ENCODE measurements around the gene COX17. TPM values are rescaled to one million over a fixed set of nuclear protein-coding genes. Genes with fewer than 3 reads are reported as not detected.

The COX17 gene
- total RNA-seq, 1 donor from 2014 or later: 22.8 TPM

DNA sequence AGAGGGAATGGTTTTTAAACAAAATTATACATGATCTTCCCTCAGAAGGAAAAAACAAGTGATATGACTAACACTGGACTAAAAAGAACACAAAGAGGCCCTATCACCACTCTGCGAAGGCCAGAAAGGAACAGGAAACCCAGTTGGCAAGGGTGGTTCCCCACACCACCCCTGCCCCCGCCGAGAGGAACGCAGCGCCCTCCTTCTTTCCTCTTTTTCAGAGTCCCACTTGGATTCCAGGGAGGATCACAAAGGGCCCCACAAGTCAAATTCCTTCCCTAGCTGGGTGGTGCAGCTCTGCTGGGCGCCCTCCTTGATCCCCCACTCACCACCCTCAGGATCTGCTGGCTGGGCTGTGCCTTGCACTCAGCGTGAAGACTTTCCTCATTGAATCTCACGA, 49.7 kb downstream of the COX17 start:
- no peaks in the 10 kb centered on the region for H3K36me3 Mint-ChIP-seq (ENCODE audit: low read depth, unreplicated experiment)

DNA sequence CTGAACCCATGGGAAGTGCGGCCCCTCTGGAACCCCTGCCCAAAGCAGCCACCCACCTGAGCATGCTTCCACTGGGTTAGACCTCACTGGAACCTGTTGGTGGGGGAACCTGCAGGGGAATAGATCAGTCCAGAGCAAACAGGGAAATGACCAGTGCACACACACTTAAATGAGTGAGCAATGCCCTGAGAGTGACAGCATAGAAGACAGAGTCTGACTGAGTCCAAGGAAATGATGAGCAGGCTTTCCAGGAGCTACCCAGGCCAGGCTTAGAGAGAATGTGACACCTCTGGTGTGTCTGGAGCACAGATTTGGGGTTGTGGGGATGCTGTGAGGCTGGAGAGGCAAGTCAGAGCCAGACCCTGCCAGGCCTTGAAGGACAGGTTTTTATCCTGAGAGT, 51.0 kb downstream of the COX17 start:
- H3K4me1 ChIP-seq (ENCODE audit: insufficient read depth, low read length): peaks cover 10% of the 10 kb centered on the region
- Mint-ChIP-seq H3K27ac (ENCODE audit: unreplicated experiment) (no peak overlapping the region), H3K36me3 (ENCODE audit: low read depth, unreplicated experiment) (no peaks in the 10 kb centered on the region), H3K9me3 (ENCODE audit: unreplicated experiment) (no peaks in the 10 kb centered on the region), H3K4me1 (ENCODE audit: low read depth, unreplicated experiment) (peaks cover 27% of the 10 kb centered on the region), H3K27me3 (ENCODE audit: low read depth, unreplicated experiment) (peaks cover 10% of the 10 kb centered on the region), H3K4me3 (ENCODE audit: unreplicated experiment) (no peak overlapping the region)
- H3K36me3 ChIP-seq (ENCODE audit: insufficient read depth, low read length): no peaks in the 10 kb centered on the region
- no peak overlapping the region for H3K27ac ChIP-seq (ENCODE audit: low read depth, low read length)
- H4K20me1 ChIP-seq (ENCODE audit: insufficient read depth, low read length): no peaks in the 10 kb centered on the region
- no peak for DNase-seq (ENCODE audit: low read depth)
- H3K27me3 ChIP-seq (ENCODE audit: insufficient read depth, low read length): no peaks in the 10 kb centered on the region
- no peaks in the 10 kb centered on the region for H3K79me2 ChIP-seq (ENCODE audit: insufficient read depth, low read length)
- H3K4me3 ChIP-seq (ENCODE audit: insufficient read depth, low read depth, low read length): no peak overlapping the region
- H3K4me2 ChIP-seq (ENCODE audit: low read length): no peak overlapping the region
- H2AFZ ChIP-seq (ENCODE audit: low read depth, low read length): no peak overlapping the region
- no peak for FAIRE-seq
- no peaks in the 10 kb centered on the region for H3K9me3 ChIP-seq (ENCODE audit: insufficient read depth, low read depth, low read length)
- H3K9ac ChIP-seq (ENCODE audit: low read length): no peak overlapping the region
- TF ChIP-seq, protein P1, sequence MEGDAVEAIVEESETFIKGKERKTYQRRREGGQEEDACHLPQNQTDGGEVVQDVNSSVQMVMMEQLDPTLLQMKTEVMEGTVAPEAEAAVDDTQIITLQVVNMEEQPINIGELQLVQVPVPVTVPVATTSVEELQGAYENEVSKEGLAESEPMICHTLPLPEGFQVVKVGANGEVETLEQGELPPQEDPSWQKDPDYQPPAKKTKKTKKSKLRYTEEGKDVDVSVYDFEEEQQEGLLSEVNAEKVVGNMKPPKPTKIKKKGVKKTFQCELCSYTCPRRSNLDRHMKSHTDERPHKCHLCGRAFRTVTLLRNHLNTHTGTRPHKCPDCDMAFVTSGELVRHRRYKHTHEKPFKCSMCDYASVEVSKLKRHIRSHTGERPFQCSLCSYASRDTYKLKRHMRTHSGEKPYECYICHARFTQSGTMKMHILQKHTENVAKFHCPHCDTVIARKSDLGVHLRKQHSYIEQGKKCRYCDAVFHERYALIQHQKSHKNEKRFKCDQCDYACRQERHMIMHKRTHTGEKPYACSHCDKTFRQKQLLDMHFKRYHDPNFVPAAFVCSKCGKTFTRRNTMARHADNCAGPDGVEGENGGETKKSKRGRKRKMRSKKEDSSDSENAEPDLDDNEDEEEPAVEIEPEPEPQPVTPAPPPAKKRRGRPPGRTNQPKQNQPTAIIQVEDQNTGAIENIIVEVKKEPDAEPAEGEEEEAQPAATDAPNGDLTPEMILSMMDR (IDR thresholded peaks at IDR 0.05; ENCODE audit: insufficient read depth, low read depth, low read length): no peak

More for the DNA sequence above, 49.7 kb downstream of the COX17 start:
- peaks cover 35% of the 10 kb centered on the region for H3K4me1 Mint-ChIP-seq (ENCODE audit: low read depth, unreplicated experiment)
- TF ChIP-seq, protein P1 (IDR thresholded peaks at IDR 0.05; ENCODE audit: insufficient read depth, low read depth, low read length): no peak
- no peak for TF ChIP-seq EZH2 (IDR thresholded peaks at IDR 0.05; ENCODE audit: insufficient read depth, low read length)
- Histone ChIP-seq H3K4me3 (ENCODE audit: insufficient read depth, low read depth, low read length) (no peak overlapping the region), H4K20me1 (ENCODE audit: insufficient read depth, low read length) (no peaks in the 10 kb centered on the region), H2AFZ (ENCODE audit: low read depth, low read length) (no peak overlapping the region), H3K4me2 (ENCODE audit: low read length) (no peak overlapping the region), H3K9me3 (ENCODE audit: insufficient read depth, low read depth, low read length) (no peaks in the 10 kb centered on the region), H3K79me2 (ENCODE audit: insufficient read depth, low read length) (no peaks in the 10 kb centered on the region), H3K36me3 (ENCODE audit: insufficient read depth, low read length) (no peaks in the 10 kb centered on the region), H3K4me1 (ENCODE audit: insufficient read depth, low read length) (peaks cover 10% of the 10 kb centered on the region), H3K27ac (ENCODE audit: low read depth, low read length) (no peak overlapping the region), H3K27me3 (ENCODE audit: insufficient read depth, low read length) (no peaks in the 10 kb centered on the region), H3K9ac (ENCODE audit: low read length) (no peak overlapping the region)
- no peak overlapping the region for H3K27ac Mint-ChIP-seq (ENCODE audit: unreplicated experiment)
- DNase-seq (ENCODE audit: low read depth) (no peak), FAIRE-seq (no peak)
- H3K4me3 Mint-ChIP-seq (ENCODE audit: unreplicated experiment): no peak overlapping the region
- H3K27me3 Mint-ChIP-seq (ENCODE audit: low read depth, unreplicated experiment): peaks cover 3% of the 10 kb centered on the region
- no peaks in the 10 kb centered on the region for H3K9me3 Mint-ChIP-seq (ENCODE audit: unreplicated experiment)

DNA sequence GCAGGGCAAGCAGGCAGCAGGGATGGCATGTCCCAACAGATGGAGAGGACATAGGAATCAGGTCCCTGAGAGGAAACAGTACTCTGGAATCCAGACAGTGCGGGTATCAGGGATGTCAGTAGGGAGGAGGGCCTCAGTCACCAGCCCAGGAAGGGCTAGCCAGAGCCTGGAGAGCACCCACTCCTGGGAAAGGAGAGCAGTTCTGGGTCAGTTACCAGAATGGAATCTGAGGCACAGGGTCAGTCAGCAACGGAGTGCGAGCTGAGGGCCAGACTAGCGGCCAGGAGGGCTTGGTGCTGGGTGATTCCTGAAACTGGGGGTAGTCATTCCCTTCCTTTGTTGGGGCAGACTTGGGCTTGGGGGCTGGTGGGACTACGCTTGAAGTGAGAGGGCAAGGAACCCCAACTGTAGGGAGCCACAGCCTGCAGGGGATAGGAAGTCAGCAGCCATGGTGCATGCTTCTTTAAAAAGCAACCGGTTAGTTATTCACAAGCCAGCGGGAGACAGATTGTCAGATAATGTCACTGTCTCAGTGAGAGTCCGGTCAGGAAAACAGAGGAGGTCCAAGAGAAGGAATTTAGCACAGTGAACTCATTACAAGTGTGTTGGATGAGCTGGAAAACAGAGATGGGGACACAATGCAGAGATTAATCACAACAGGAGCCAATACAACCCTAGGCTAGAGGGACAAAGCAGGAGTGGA, 51.6 kb downstream of the COX17 start:
- no peaks in the 10 kb centered on the region for H3K9me3 ChIP-seq (ENCODE audit: insufficient read depth, low read depth, low read length)
- H3K4me1 ChIP-seq (ENCODE audit: insufficient read depth, low read length): peaks cover 7% of the 10 kb centered on the region
- H3K9ac ChIP-seq (ENCODE audit: low read length): no peak overlapping the region
- no peaks in the 10 kb centered on the region for H3K27me3 ChIP-seq (ENCODE audit: insufficient read depth, low read length)
- Mint-ChIP-seq H3K27me3 (ENCODE audit: low read depth, unreplicated experiment) (peaks cover 13% of the 10 kb centered on the region), H3K27ac (ENCODE audit: unreplicated experiment) (no peak overlapping the region), H3K4me3 (ENCODE audit: unreplicated experiment) (no peak overlapping the region), H3K9me3 (ENCODE audit: unreplicated experiment) (no peaks in the 10 kb centered on the region), H3K4me1 (ENCODE audit: low read depth, unreplicated experiment) (peaks cover 22% of the 10 kb centered on the region), H3K36me3 (ENCODE audit: low read depth, unreplicated experiment) (no peaks in the 10 kb centered on the region)
- no peak for TF ChIP-seq EZH2 (IDR thresholded peaks at IDR 0.05; ENCODE audit: insufficient read depth, low read length)
- H3K36me3 ChIP-seq (ENCODE audit: insufficient read depth, low read length): no peaks in the 10 kb centered on the region
- DNase-seq (ENCODE audit: low read depth) (no peak), FAIRE-seq (no peak)
- no peak overlapping the region for H3K4me3 ChIP-seq (ENCODE audit: insufficient read depth, low read depth, low read length)
- no peak overlapping the region for H3K4me2 ChIP-seq (ENCODE audit: low read length)
- no peaks in the 10 kb centered on the region for H4K20me1 ChIP-seq (ENCODE audit: insufficient read depth, low read length)
- H3K27ac ChIP-seq (ENCODE audit: low read depth, low read length): no peak overlapping the region
- H3K79me2 ChIP-seq (ENCODE audit: insufficient read depth, low read length): no peaks in the 10 kb centered on the region
- peak overlapping the region; percentile 17 for H2AFZ ChIP-seq (ENCODE audit: low read depth, low read length)
